WI38 (cell line): Measurements from ENCODE around the gene ANKRD7.

Experiments
- H3K4me3 ChIP-seq: 2 replicates; pipeline ENCODE4 v1.5.1; 2011; ENCODE audit warnings: low read depth, mild to moderate bottlenecking, control low read depth, low read length
- CTCF ChIP-seq: IDR thresholded peaks from 2 replicates; pipeline ENCODE4 v1.5.1; 2012; ENCODE audit warnings: low read depth, mild to moderate bottlenecking, control low read depth, low read length

Gene ANKRD7

GRCh38 chr7:118217210-118217619, 7.3 kb upstream of the ANKRD7 start:
- TF ChIP-seq CTCF: no peak
- no peak overlapping the region for H3K4me3 ChIP-seq

DNA sequence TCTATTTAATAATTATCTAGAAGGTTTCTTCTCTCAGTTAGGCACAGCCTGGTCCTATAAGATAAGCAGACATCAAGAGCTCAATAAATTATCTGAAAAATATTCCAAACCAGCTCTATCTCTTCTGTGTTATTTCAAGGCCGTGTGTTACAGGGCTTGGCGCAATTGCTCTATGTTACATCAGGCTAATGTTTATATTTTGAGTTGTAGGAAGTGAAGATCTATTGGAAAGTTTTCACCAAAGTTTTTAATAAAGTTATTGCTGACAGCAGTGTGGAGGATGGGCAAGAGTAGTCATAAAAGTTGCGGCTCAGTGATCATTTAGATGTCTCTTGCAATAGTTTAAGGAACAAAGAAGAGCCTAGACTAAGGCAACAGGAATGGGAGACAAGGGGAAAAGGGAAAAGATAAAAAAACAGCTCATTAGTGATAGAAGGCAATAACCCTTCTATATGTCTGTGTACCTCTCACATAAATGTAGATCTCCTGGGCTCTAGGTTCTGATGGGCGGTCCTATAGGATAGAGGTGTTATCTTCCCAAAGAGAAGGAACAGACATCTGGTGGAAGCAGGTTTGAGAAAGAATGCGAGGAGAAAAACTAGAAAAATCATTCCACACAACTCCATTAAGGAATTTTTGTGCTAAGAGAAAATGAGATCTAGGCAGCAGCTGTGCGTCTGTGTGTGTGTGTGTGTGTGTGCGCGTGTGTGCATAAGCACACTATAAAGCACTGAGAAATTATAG, 5.9 kb upstream of the ANKRD7 start:
- no peak for TF ChIP-seq CTCF
- H3K4me3 ChIP-seq: no peak overlapping the region

- no peak overlapping the region for H3K4me3 ChIP-seq
- TF ChIP-seq CTCF: no peak
Observed at GRCh38 chr7:118219157-118219512, 5.4 kb upstream of the ANKRD7 start.

GRCh38 chr7:118220583-118220982, 3.9 kb upstream of the ANKRD7 start:
- TF ChIP-seq CTCF: no peak
- H3K4me3 ChIP-seq: no peak overlapping the region

DNA sequence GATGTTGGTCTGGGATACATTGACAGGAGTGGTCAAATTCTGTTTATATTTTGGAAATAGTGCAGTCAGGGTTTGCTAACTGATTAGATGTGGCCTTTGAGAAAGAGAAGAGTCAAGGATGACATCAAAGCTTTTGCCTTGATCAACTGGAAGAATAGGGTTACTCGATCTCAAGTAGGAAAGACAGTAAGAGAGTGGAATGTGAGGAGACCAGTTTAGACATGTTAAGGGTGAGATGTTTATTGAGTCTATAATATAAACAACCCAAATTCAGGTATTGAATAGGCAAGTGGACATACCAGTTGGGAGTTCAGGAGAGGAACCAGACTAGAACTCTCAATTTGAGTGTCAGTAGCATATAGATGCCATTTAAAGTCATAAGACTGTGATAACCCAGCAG, 1.9 kb upstream of the ANKRD7 start:
- no peak for TF ChIP-seq CTCF
- H3K4me3 ChIP-seq: no peak overlapping the region

GRCh38 chr7:118232837-118233236, 8.3 kb downstream of the ANKRD7 start:
- no peak overlapping the region for H3K4me3 ChIP-seq
- TF ChIP-seq CTCF: no peak

DNA sequence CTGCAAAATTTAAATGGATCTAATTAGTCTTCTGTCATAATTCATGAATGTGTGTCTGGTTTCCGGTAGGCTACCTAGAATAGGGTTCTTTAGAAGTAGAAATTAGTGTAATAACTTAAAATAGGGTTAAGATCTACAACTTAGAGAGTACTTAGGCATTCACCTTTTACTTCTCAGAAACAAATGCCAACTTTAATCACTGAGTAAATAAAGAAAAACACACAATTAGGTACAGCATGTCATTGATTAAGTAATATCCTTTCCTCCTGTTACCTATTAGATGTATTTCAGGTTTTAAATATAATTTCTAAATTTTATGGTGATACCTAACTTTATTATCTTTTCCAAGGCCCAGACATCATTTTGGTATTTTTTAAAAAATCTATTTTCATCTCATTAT, 9.3 kb downstream of the ANKRD7 start:
- TF ChIP-seq CTCF: no peak

More for the DNA sequence above, 9.3 kb downstream of the ANKRD7 start:
- no peak overlapping the region for H3K4me3 ChIP-seq
